ENCODE measurements around the gene ZKSCAN7. TPM values are rescaled to one million over a fixed set of nuclear protein-coding genes. Genes with fewer than 3 reads are reported as not detected.

ZKSCAN7 gene
- polyA plus RNA-seq, 1 donor from 2014 or later: 23.9 TPM

- no peak overlapping the region for H3K4me2 ChIP-seq (ENCODE audit: low read length)
- no peak overlapping the region for H3K4me3 ChIP-seq (ENCODE audit: low read length)
- H3K9ac ChIP-seq (ENCODE audit: low read length): no peak overlapping the region
- no peaks in the 10 kb centered on the region for H4K20me1 ChIP-seq (ENCODE audit: insufficient read depth)
- H3K27ac ChIP-seq (ENCODE audit: low read length): no peak overlapping the region
- no peak overlapping the region for H2AFZ ChIP-seq (ENCODE audit: low read depth, low read length)
- no peaks in the 10 kb centered on the region for H3K27me3 ChIP-seq (ENCODE audit: insufficient read depth, low read depth, low read length)
- peaks cover 7% of the 10 kb centered on the region for H3K79me2 ChIP-seq (replicated peaks; ENCODE audit: insufficient read depth, low read length)
- H3F3A ChIP-seq (ENCODE audit: insufficient read depth, low read length, poor library complexity, severe bottlenecking): no peaks in the 10 kb centered on the region
- no peak for TF ChIP-seq SMC3 (conservative IDR thresholded peaks at IDR 0.05; ENCODE audit: poor library complexity)
- TF ChIP-seq TAF1 (IDR thresholded peaks at IDR 0.05; ENCODE audit: low read depth): no peak
- TF ChIP-seq RAD21 (conservative IDR thresholded peaks at IDR 0.05): no peak
- no peak for TF ChIP-seq EP300 (conservative IDR thresholded peaks at IDR 0.05; ENCODE audit: poor library complexity, severe bottlenecking)
- no peak for TF ChIP-seq REST (IDR thresholded peaks at IDR 0.05; ENCODE audit: borderline replicate concordance)
- no peak for TF ChIP-seq EZH2 (IDR thresholded peaks at IDR 0.05; ENCODE audit: borderline replicate concordance, insufficient read depth, low read length, poor library complexity, severe bottlenecking)
- no peak for TF ChIP-seq POLR2AphosphoS5 (IDR thresholded peaks at IDR 0.05)
- no peak for TF ChIP-seq CTCF (IDR thresholded peaks at IDR 0.05; ENCODE audit: poor library complexity, severe bottlenecking)
- no peak for TF ChIP-seq MXI1 (conservative IDR thresholded peaks at IDR 0.05; ENCODE audit: poor library complexity, severe bottlenecking)
- H3K36me3 ChIP-seq (ENCODE audit: insufficient read depth, low read length): peaks cover 7% of the 10 kb centered on the region
- peaks cover 7% of the 10 kb centered on the region for H3K9me3 ChIP-seq (ENCODE audit: low read length)
- no peaks in the 10 kb centered on the region for H3K9me2 ChIP-seq (ENCODE audit: insufficient read depth, low read length)
These were observed 6.1 kb downstream of the ZKSCAN7 start for GRCh38 chr3:44561076-44561475.

GRCh38 chr3:44562147-44562546, 7.2 kb downstream of the ZKSCAN7 start:
- Histone ChIP-seq H3K9ac (ENCODE audit: low read length) (no peak overlapping the region), H3F3A (ENCODE audit: insufficient read depth, low read length, poor library complexity, severe bottlenecking) (no peaks in the 10 kb centered on the region), H3K27me3 (ENCODE audit: insufficient read depth, low read depth, low read length) (no peaks in the 10 kb centered on the region), H4K20me1 (ENCODE audit: insufficient read depth) (no peaks in the 10 kb centered on the region), H3K27ac (ENCODE audit: low read length) (no peak overlapping the region), H3K9me3 (ENCODE audit: low read length) (peaks cover 7% of the 10 kb centered on the region), H3K9me2 (ENCODE audit: insufficient read depth, low read length) (no peaks in the 10 kb centered on the region), H3K36me3 (ENCODE audit: insufficient read depth, low read length) (peaks cover 7% of the 10 kb centered on the region), H3K79me2 (replicated peaks; ENCODE audit: insufficient read depth, low read length) (no peaks in the 10 kb centered on the region), H3K4me3 (ENCODE audit: low read length) (no peak overlapping the region), H2AFZ (ENCODE audit: low read depth, low read length) (no peak overlapping the region), H3K4me2 (ENCODE audit: low read length) (no peak overlapping the region)
- TF ChIP-seq CTCF (IDR thresholded peaks at IDR 0.05; ENCODE audit: poor library complexity, severe bottlenecking): no peak
- no peak for TF ChIP-seq POLR2AphosphoS5 (IDR thresholded peaks at IDR 0.05)
- no peak for TF ChIP-seq SMC3 (conservative IDR thresholded peaks at IDR 0.05; ENCODE audit: poor library complexity)
- TF ChIP-seq TAF1 (IDR thresholded peaks at IDR 0.05; ENCODE audit: low read depth): no peak
- TF ChIP-seq RAD21 (conservative IDR thresholded peaks at IDR 0.05): no peak
- TF ChIP-seq MXI1 (conservative IDR thresholded peaks at IDR 0.05; ENCODE audit: poor library complexity, severe bottlenecking): no peak
- TF ChIP-seq EZH2 (IDR thresholded peaks at IDR 0.05; ENCODE audit: borderline replicate concordance, insufficient read depth, low read length, poor library complexity, severe bottlenecking): no peak
- no peak for TF ChIP-seq REST (IDR thresholded peaks at IDR 0.05; ENCODE audit: borderline replicate concordance)
- no peak for TF ChIP-seq EP300 (conservative IDR thresholded peaks at IDR 0.05; ENCODE audit: poor library complexity, severe bottlenecking)
